OCI-LY3 (cell line): ENCODE measurements around the gene TRIM40.

Experiments used
- H2AFZ ChIP-seq: fragments of 200-600, 300-600 bp; shearing (Covaris generic); 2 replicates; pipeline ENCODE4 v1.6.0; 2014; ENCODE audit warnings: antibody characterized with exemption, low read depth, low read length
- H3K27ac ChIP-seq: fragments of 200-600, 300-600 bp; sonication (generic); 2 replicates; pipeline ENCODE4 v1.5.1; 2014; ENCODE audit warnings: mild to moderate bottlenecking, low read length, moderate library complexity, mixed read lengths
- H3K27me3 ChIP-seq: fragments of 200-600, 300-600 bp; sonication (generic); 2 replicates; pipeline ENCODE4 v1.6.1; 2014; ENCODE audit warnings: low read depth, low read length, mixed read lengths
- H3K36me3 ChIP-seq: fragments of 200-600, 300-600 bp; sonication (generic); replicated peaks from 2 replicates; pipeline ENCODE3; 2014; ENCODE audit warnings: low read depth, low read length, mixed read lengths
- H3K4me1 ChIP-seq: fragments of 300-600, 200-600 bp; sonication (generic); 2 replicates; pipeline ENCODE4 v1.6.1; 2014; ENCODE audit warnings: low read length, mixed read lengths
- H3K4me2 ChIP-seq: fragments of 200-600, 300-600 bp; sonication (generic); 2 replicates; pipeline ENCODE4 v1.6.1; 2014; ENCODE audit warnings: low read length, mixed read lengths
- H3K4me3 ChIP-seq: fragments of 300-600, 200-600 bp; sonication (generic); 2 replicates; pipeline ENCODE4 v1.5.1; 2014; ENCODE audit warnings: antibody characterized with exemption, mild to moderate bottlenecking, low read length, moderate library complexity
- H3K79me2 ChIP-seq: fragments of 300-600, 200-600 bp; shearing (Covaris generic); 2 replicates; pipeline ENCODE4 v1.6.1; 2014; ENCODE audit warnings: mild to moderate bottlenecking, low read length, mixed read lengths
- H3K9ac ChIP-seq: fragments of 300-600, 200-600 bp; shearing (Covaris generic); 2 replicates; pipeline ENCODE4 v1.6.0; 2014; ENCODE audit warnings: mild to moderate bottlenecking, low read length, moderate library complexity
- H3K9me3 ChIP-seq: fragments of 200-600, 300-600 bp; shearing (Covaris generic); 2 replicates; pipeline ENCODE4 v1.6.1; 2014; ENCODE audit warnings: low read length, mixed read lengths; ENCODE audit not compliant: insufficient read depth
- H4K20me1 ChIP-seq: fragments of 200-600, 300-600 bp; sonication (generic); 2 replicates; pipeline ENCODE4 v1.6.1; 2016; ENCODE audit warnings: low read length, mixed read lengths; ENCODE audit not compliant: insufficient read depth
- CTCF ChIP-seq: fragments of 200-600, 300-600 bp; sonication (generic); IDR thresholded peaks from 2 replicates; pipeline ENCODE4 v1.5.1; 2014; ENCODE audit warnings: antibody characterized with exemption, low read length, low read depth
- EZH2phosphoT487 ChIP-seq: fragments of 200-600 bp; shearing (Covaris generic); IDR thresholded peaks from 2 replicates; pipeline ENCODE4 v1.6.1; 2018; ENCODE audit warnings: antibody characterized with exemption, mixed run types, low read depth

Gene TRIM40

GRCh38 chr6:30102970-30103871 lies 32.7 kb upstream of the TRIM40 start:
- Histone ChIP-seq H3K27ac (no peak overlapping the region), H3K4me3 (peak overlapping the region; percentile 82), H3K9me3 (no peaks in the 10 kb centered on the region), H3K9ac (no peak overlapping the region), H4K20me1 (no peaks in the 10 kb centered on the region), H3K79me2 (no peaks in the 10 kb centered on the region), H3K4me1 (peaks cover 21% of the 10 kb centered on the region), H3K27me3 (peaks cover 22% of the 10 kb centered on the region), H2AFZ (peak overlapping the region; percentile 51), H3K36me3 (no peaks in the 10 kb centered on the region), H3K4me2 (peak overlapping the region; percentile 98)
- TF ChIP-seq EZH2phosphoT487 (no peak), CTCF (peak; percentile 67)

- Histone ChIP-seq H3K4me3 (no peak overlapping the region), H3K9me3 (no peaks in the 10 kb centered on the region), H4K20me1 (no peaks in the 10 kb centered on the region), H3K27me3 (peaks cover 22% of the 10 kb centered on the region), H2AFZ (no peak overlapping the region), H3K4me2 (no peak overlapping the region), H3K9ac (no peak overlapping the region), H3K36me3 (no peaks in the 10 kb centered on the region), H3K79me2 (no peaks in the 10 kb centered on the region), H3K4me1 (peaks cover 26% of the 10 kb centered on the region), H3K27ac (no peak overlapping the region)
- TF ChIP-seq EZH2phosphoT487 (no peak), CTCF (no peak)
Observed at GRCh38 chr6:30103872-30104179, 32.1 kb upstream of the TRIM40 start.

- H3K36me3 ChIP-seq = no peaks in the 10 kb centered on the region
- H2AFZ ChIP-seq = no peak overlapping the region
- no peak overlapping the region for H3K4me3 ChIP-seq
- peaks cover 18% of the 10 kb centered on the region for H3K27me3 ChIP-seq
- H3K79me2 ChIP-seq = no peaks in the 10 kb centered on the region
- H3K4me1 ChIP-seq = peaks cover 31% of the 10 kb centered on the region
- H3K27ac ChIP-seq = no peak overlapping the region
- TF ChIP-seq EZH2phosphoT487 = no peak
- no peak for TF ChIP-seq CTCF
- no peak overlapping the region for H3K9ac ChIP-seq
- H3K9me3 ChIP-seq = no peaks in the 10 kb centered on the region
- H4K20me1 ChIP-seq = no peaks in the 10 kb centered on the region
- no peak overlapping the region for H3K4me2 ChIP-seq
Observed at GRCh38 chr6:30104661-30105060, 31.3 kb upstream of the TRIM40 start.

GRCh38 chr6:30111266-30111856 lies 24.6 kb upstream of the TRIM40 start:
- Histone ChIP-seq H4K20me1 (no peaks in the 10 kb centered on the region), H3K79me2 (no peaks in the 10 kb centered on the region), H3K4me1 (peaks cover 60% of the 10 kb centered on the region), H3K9ac (no peak overlapping the region), H3K27ac (no peak overlapping the region), H3K36me3 (no peaks in the 10 kb centered on the region), H2AFZ (no peak overlapping the region), H3K27me3 (no peaks in the 10 kb centered on the region), H3K4me3 (no peak overlapping the region), H3K4me2 (peak overlapping the region; percentile 66; the same call in 1 of the 2 replicates), H3K9me3 (no peaks in the 10 kb centered on the region)
- TF ChIP-seq EZH2phosphoT487 = no peak
- no peak for TF ChIP-seq CTCF
